GM23338 (cell line): ENCODE measurements around the gene FAM131A. TPM values are rescaled to one million over a fixed set of nuclear protein-coding genes. Genes with fewer than 3 reads are reported as not detected.

Experiments used
- ATAC-seq: fragments of 200-7000 bp; cut with Tn5 transposase; 3 replicates; pipeline ENCODE4 v1.9.1; 2020
- DNase-seq: peaks from one replicate; pipeline ENCODE4 v3.0.0-alpha.2; 2015; ENCODE audit warnings: low spot score
- H2AFZ ChIP-seq: fragments of 200-600 bp; sonication (generic); 2 replicates; pipeline ENCODE4 v1.8.0; 2016; ENCODE audit warnings: antibody characterized with exemption, mild to moderate bottlenecking, moderate library complexity
- H3F3A ChIP-seq: fragments of 200-600 bp; sonication (generic); replicated peaks from 2 replicates; pipeline ENCODE4 v1.8.0; 2017; ENCODE audit warnings: antibody characterized with exemption, mixed run types, low read depth
- H3K27ac ChIP-seq: fragments of 200-600 bp; sonication (generic); 2 replicates; pipeline ENCODE4 v1.6.1; 2016; ENCODE audit warnings: low read depth
- H3K27me3 ChIP-seq: fragments of 200-600 bp; sonication (generic); 2 replicates; pipeline ENCODE4 v1.8.0; 2016; ENCODE audit warnings: mild to moderate bottlenecking, mixed run types, moderate library complexity; ENCODE audit not compliant: insufficient read depth
- H3K36me3 ChIP-seq: fragments of 200-600 bp; sonication (generic); 2 replicates; pipeline ENCODE4 v1.8.0; 2016; ENCODE audit warnings: mild to moderate bottlenecking; ENCODE audit not compliant: insufficient read depth
- H3K4me1 ChIP-seq: fragments of 200-600 bp; sonication (generic); 2 replicates; pipeline ENCODE4 v1.8.0; 2016; ENCODE audit warnings: mild to moderate bottlenecking, moderate library complexity; ENCODE audit not compliant: insufficient read depth
- H3K4me2 ChIP-seq: fragments of 200-600 bp; sonication (generic); 2 replicates; pipeline ENCODE4 v1.7.1; 2017; ENCODE audit warnings: mixed run types
- H3K4me3 ChIP-seq: fragments of 200-600 bp; sonication (generic); 2 replicates; pipeline ENCODE4 v1.6.1; 2016; ENCODE audit warnings: mixed run types
- H3K79me2 ChIP-seq: fragments of 200-600 bp; sonication (generic); replicated peaks from 2 replicates; pipeline ENCODE4 v1.8.0; 2017; ENCODE audit warnings: mild to moderate bottlenecking; ENCODE audit not compliant: insufficient read depth
- H3K9me2 ChIP-seq: fragments of 200-600 bp; sonication (generic); 2 replicates; pipeline ENCODE4 v1.8.0; 2017; ENCODE audit not compliant: insufficient read depth
- H4K20me1 ChIP-seq: fragments of 200-600 bp; sonication (generic); replicated peaks from 2 replicates; pipeline ENCODE4 v1.8.0; 2017; ENCODE audit warnings: mild to moderate bottlenecking; ENCODE audit not compliant: insufficient read depth
- H3K27ac Mint-ChIP-seq: 2 replicates; pipeline ENCODE4 v1.8.0; 2020; ENCODE audit warnings: inconsistent platforms, mild to moderate bottlenecking, moderate library complexity, mixed read lengths
- H3K27me3 Mint-ChIP-seq: 3 replicates; pipeline ENCODE4 v1.8.0; 2022; ENCODE audit warnings: low read depth, mild to moderate bottlenecking, moderate library complexity, mixed read lengths, inconsistent platforms; ENCODE audit not compliant: insufficient read depth, poor library complexity
- H3K36me3 Mint-ChIP-seq: 3 replicates; pipeline ENCODE4 v1.8.0; 2021; ENCODE audit warnings: low read depth, mild to moderate bottlenecking, inconsistent platforms, moderate library complexity, mixed read lengths
- H3K4me1 Mint-ChIP-seq: 3 replicates; pipeline ENCODE4 v1.8.0; 2020; ENCODE audit warnings: mild to moderate bottlenecking, inconsistent platforms, mixed read lengths
- H3K4me3 Mint-ChIP-seq: 3 replicates; pipeline ENCODE4 v1.8.0; 2021; ENCODE audit warnings: moderate library complexity, mild to moderate bottlenecking, inconsistent platforms, mixed read lengths
- H3K9me3 Mint-ChIP-seq: 3 replicates; pipeline ENCODE4 v1.8.0; 2020; ENCODE audit warnings: moderate library complexity, mild to moderate bottlenecking, inconsistent platforms, mixed read lengths
- CREB1 ChIP-seq: fragments of 250-450 bp; sonication (Bioruptor Pico); IDR thresholded peaks from 2 replicates; pipeline ENCODE4 v1.5.0; 2020; ENCODE audit warnings: low read depth, mild to moderate bottlenecking, moderate library complexity
- EZH2 ChIP-seq: fragments of 200-600 bp; sonication (generic); IDR thresholded peaks from one replicate; pipeline ENCODE4 v1.8.0; 2017; ENCODE audit warnings: antibody characterized with exemption, mild to moderate bottlenecking, low read depth; ENCODE audit not compliant: unreplicated experiment
- EZH2phosphoT487 ChIP-seq: fragments of 200-600 bp; sonication (generic); IDR thresholded peaks from one replicate; pipeline ENCODE4 v1.8.1; 2018; ENCODE audit warnings: antibody characterized with exemption; ENCODE audit not compliant: unreplicated experiment
- JUNB ChIP-seq: IDR thresholded peaks from one replicate; pipeline ENCODE4 v1.6.1; 2016; ENCODE audit warnings: antibody characterized with exemption; ENCODE audit not compliant: unreplicated experiment
- NANOG ChIP-seq: IDR thresholded peaks from 2 replicates; pipeline ENCODE4 v1.6.1; 2016; ENCODE audit warnings: antibody characterized with exemption, borderline replicate concordance
- POLR2AphosphoS5 ChIP-seq: IDR thresholded peaks from 2 replicates; pipeline ENCODE4 v1.6.1; 2016; ENCODE audit warnings: antibody characterized with exemption, low read depth
- ZNF114 ChIP-seq: fragments of 250-450 bp; sonication (Bioruptor Pico); IDR thresholded peaks from 2 replicates; pipeline ENCODE4 v1.5.0; 2020; ENCODE audit warnings: mild to moderate bottlenecking, moderate library complexity
- polyA plus RNA-seq: library from polyadenylated mRNA; unstranded; fragments of >200 nt; fragmentation: Nextera tagmentation; extraction: Ambion mirVana; gene quantifications from 2 replicates; pipeline ENCODE4 v1.2.1, GENCODE V29; 2016
- total RNA-seq: library from RNA; depleted of rRNA; stranded (reverse); fragments of >200 nt; shearing (Covaris generic); gene quantifications from 2 replicates; pipeline ENCODE4 v1.2.3, GENCODE V29; 2014
- TF ChIP-seq, protein P1 (sequence below): IDR thresholded peaks from 2 replicates; pipeline ENCODE4 v1.6.1; 2016; ENCODE audit warnings: antibody characterized with exemption
- TF ChIP-seq, protein P2 (sequence below), 2 experiments: fragments of 200-600 bp in 1 of 2; sonication (generic) in 1 of 2; conservative IDR thresholded peaks; 2 replicates each; pipeline versions ENCODE4 v1.5.1 to v1.6.1; 2016 to 2017; ENCODE audit warnings: antibody characterized with exemption in 2 of 2, low read depth in 2 of 2, mild to moderate bottlenecking in 2 of 2, moderate library complexity in 1 of 2
- TF ChIP-seq, protein P3 (sequence below): fragments of 250-450 bp; sonication (Bioruptor Pico); IDR thresholded peaks from 2 replicates; pipeline ENCODE4 v1.5.0; 2020; ENCODE audit warnings: mild to moderate bottlenecking, moderate library complexity

FAM131A gene
- total and polyA plus RNA-seq, 2 experiments from 2014 or later = 6.7 to 31.8 TPM

DNA sequence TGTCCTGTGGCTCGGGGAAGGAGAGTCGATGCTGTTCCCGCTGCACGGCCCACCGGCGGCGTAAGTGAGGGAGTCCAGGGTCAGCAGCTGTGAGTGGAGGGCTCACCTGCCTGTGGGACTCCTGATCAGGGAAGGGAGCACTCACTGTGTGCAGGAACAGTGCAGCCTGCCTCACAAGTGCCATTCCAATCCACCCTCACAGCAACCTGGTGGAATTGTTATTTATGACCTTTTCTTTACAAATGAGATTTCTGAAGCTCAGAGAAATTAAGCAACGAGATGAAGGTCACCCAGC is 51.5 kb downstream of the FAM131A start:
- H3K27ac ChIP-seq = no peak overlapping the region
- H3K27me3 ChIP-seq = 0 out of 2 replicates have a peak, but pooled peaks cover 10% of the 10 kb centered on the region
- TF ChIP-seq ZNF114 (CRISPR knock-in tag) (no peak), JUNB (no peak), EZH2 (no peak)
- TF ChIP-seq, protein P1, sequence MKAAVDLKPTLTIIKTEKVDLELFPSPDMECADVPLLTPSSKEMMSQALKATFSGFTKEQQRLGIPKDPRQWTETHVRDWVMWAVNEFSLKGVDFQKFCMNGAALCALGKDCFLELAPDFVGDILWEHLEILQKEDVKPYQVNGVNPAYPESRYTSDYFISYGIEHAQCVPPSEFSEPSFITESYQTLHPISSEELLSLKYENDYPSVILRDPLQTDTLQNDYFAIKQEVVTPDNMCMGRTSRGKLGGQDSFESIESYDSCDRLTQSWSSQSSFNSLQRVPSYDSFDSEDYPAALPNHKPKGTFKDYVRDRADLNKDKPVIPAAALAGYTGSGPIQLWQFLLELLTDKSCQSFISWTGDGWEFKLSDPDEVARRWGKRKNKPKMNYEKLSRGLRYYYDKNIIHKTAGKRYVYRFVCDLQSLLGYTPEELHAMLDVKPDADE = no peak
- TF ChIP-seq, protein P2, sequence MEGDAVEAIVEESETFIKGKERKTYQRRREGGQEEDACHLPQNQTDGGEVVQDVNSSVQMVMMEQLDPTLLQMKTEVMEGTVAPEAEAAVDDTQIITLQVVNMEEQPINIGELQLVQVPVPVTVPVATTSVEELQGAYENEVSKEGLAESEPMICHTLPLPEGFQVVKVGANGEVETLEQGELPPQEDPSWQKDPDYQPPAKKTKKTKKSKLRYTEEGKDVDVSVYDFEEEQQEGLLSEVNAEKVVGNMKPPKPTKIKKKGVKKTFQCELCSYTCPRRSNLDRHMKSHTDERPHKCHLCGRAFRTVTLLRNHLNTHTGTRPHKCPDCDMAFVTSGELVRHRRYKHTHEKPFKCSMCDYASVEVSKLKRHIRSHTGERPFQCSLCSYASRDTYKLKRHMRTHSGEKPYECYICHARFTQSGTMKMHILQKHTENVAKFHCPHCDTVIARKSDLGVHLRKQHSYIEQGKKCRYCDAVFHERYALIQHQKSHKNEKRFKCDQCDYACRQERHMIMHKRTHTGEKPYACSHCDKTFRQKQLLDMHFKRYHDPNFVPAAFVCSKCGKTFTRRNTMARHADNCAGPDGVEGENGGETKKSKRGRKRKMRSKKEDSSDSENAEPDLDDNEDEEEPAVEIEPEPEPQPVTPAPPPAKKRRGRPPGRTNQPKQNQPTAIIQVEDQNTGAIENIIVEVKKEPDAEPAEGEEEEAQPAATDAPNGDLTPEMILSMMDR (conservative IDR thresholded peaks at IDR 0.05; ENCODE audit: low read depth in 2 of 2) = no peak
- no peaks in the 10 kb centered on the region for H4K20me1 ChIP-seq
- Mint-ChIP-seq H3K27ac (no peak overlapping the region), H3K4me1 (peaks cover 5% of the 10 kb centered on the region; the same call in 2 of the 3 replicates), H3K9me3 (no peaks in the 10 kb centered on the region), H3K27me3 (peaks cover 5% of the 10 kb centered on the region), H3K36me3 (no peaks in the 10 kb centered on the region), H3K4me3 (no peak overlapping the region)
- H3K79me2 ChIP-seq = no peaks in the 10 kb centered on the region
- no peaks in the 10 kb centered on the region for H3F3A ChIP-seq
- DNase-seq (no peak), ATAC-seq (no peak)
- no peaks in the 10 kb centered on the region for H3K36me3 ChIP-seq
- H3K9me2 ChIP-seq = no peaks in the 10 kb centered on the region
- H2AFZ ChIP-seq = no peak overlapping the region
- no peak overlapping the region for H3K4me2 ChIP-seq
- H3K4me3 ChIP-seq = no peak overlapping the region
- no peaks in the 10 kb centered on the region; the same call in 1 of the 2 replicates for H3K4me1 ChIP-seq

DNA sequence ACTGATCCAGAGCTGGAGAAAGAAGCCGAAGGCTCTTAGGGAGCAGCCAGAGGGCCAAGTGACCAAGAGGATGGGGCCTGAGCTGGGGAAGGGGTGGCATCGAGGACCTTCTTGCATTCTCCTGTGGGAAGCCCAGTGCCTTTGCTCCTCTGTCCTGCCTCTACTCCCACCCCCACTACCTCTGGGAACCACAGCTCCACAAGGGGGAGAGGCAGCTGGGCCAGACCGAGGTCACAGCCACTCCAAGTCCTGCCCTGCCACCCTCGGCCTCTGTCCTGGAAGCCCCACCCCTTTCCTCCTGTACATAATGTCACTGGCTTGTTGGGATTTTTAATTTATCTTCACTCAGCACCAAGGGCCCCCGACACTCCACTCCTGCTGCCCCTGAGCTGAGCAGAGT is 52.0 kb downstream of the FAM131A start:
- Histone ChIP-seq H3K27me3 (0 out of 2 replicates have a peak, but pooled peaks cover 5% of the 10 kb centered on the region), H3K9me2 (no peaks in the 10 kb centered on the region), H3K4me3 (no peak overlapping the region), H3K36me3 (no peaks in the 10 kb centered on the region), H3K4me2 (no peak overlapping the region), H3F3A (no peaks in the 10 kb centered on the region), H3K27ac (no peak overlapping the region), H2AFZ (no peak overlapping the region), H3K4me1 (no peaks in the 10 kb centered on the region; the same call in 1 of the 2 replicates), H4K20me1 (no peaks in the 10 kb centered on the region), H3K79me2 (no peaks in the 10 kb centered on the region)
- H3K36me3 Mint-ChIP-seq = no peaks in the 10 kb centered on the region
- no peak overlapping the region for H3K27ac Mint-ChIP-seq
- ATAC-seq = peak; percentile 17; the same call in 1 of the 3 replicates
- no peak for DNase-seq
- H3K4me3 Mint-ChIP-seq = no peak overlapping the region
- peaks cover 5% of the 10 kb centered on the region for H3K27me3 Mint-ChIP-seq
- peaks cover 5% of the 10 kb centered on the region; the same call in 2 of the 3 replicates for H3K4me1 Mint-ChIP-seq
- H3K9me3 Mint-ChIP-seq = no peaks in the 10 kb centered on the region
- TF ChIP-seq, protein P3, sequence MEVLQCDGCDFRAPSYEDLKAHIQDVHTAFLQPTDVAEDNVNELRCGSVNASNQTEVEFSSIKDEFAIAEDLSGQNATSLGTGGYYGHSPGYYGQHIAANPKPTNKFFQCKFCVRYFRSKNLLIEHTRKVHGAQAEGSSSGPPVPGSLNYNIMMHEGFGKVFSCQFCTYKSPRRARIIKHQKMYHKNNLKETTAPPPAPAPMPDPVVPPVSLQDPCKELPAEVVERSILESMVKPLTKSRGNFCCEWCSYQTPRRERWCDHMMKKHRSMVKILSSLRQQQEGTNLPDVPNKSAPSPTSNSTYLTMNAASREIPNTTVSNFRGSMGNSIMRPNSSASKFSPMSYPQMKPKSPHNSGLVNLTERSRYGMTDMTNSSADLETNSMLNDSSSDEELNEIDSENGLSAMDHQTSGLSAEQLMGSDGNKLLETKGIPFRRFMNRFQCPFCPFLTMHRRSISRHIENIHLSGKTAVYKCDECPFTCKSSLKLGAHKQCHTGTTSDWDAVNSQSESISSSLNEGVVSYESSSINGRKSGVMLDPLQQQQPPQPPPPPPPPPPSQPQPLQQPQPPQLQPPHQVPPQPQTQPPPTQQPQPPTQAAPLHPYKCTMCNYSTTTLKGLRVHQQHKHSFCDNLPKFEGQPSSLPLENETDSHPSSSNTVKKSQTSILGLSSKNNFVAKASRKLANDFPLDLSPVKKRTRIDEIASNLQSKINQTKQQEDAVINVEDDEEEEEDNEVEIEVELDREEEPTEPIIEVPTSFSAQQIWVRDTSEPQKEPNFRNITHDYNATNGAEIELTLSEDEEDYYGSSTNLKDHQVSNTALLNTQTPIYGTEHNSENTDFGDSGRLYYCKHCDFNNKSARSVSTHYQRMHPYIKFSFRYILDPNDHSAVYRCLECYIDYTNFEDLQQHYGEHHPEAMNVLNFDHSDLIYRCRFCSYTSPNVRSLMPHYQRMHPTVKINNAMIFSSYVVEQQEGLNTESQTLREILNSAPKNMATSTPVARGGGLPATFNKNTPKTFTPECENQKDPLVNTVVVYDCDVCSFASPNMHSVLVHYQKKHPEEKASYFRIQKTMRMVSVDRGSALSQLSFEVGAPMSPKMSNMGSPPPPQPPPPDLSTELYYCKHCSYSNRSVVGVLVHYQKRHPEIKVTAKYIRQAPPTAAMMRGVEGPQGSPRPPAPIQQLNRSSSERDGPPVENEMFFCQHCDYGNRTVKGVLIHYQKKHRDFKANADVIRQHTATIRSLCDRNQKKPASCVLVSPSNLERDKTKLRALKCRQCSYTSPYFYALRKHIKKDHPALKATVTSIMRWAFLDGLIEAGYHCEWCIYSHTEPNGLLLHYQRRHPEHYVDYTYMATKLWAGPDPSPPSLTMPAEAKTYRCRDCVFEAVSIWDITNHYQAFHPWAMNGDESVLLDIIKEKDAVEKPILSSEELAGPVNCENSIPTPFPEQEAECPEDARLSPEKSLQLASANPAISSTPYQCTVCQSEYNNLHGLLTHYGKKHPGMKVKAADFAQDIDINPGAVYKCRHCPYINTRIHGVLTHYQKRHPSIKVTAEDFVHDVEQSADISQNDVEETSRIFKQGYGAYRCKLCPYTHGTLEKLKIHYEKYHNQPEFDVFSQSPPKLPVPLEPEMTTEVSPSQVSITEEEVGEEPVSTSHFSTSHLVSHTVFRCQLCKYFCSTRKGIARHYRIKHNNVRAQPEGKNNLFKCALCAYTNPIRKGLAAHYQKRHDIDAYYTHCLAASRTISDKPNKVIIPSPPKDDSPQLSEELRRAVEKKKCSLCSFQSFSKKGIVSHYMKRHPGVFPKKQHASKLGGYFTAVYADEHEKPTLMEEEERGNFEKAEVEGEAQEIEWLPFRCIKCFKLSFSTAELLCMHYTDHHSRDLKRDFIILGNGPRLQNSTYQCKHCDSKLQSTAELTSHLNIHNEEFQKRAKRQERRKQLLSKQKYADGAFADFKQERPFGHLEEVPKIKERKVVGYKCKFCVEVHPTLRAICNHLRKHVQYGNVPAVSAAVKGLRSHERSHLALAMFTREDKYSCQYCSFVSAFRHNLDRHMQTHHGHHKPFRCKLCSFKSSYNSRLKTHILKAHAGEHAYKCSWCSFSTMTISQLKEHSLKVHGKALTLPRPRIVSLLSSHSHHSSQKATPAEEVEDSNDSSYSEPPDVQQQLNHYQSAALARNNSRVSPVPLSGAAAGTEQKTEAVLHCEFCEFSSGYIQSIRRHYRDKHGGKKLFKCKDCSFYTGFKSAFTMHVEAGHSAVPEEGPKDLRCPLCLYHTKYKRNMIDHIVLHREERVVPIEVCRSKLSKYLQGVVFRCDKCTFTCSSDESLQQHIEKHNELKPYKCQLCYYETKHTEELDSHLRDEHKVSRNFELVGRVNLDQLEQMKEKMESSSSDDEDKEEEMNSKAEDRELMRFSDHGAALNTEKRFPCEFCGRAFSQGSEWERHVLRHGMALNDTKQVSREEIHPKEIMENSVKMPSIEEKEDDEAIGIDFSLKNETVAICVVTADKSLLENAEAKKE = no peak
- TF ChIP-seq ZNF114 (CRISPR knock-in tag) = no peak
- TF ChIP-seq EZH2phosphoT487 = no peak
- no peak for TF ChIP-seq CREB1 (CRISPR knock-in tag)
- no peak for TF ChIP-seq POLR2AphosphoS5
- TF ChIP-seq, protein P1 = no peak
- no peak for TF ChIP-seq NANOG
